Hematopoietic multipotent progenitor cell treated with erythropoietin and hydrocortisone succinate and interleukin-3 and kit ligand, for 6 days (in vitro differentiated cells): ENCODE measurements around the gene FAM180A.

Experiments used
- DNase-seq: peaks from one replicate; pipeline ENCODE4 v3.0.0-alpha.2; 2015

FAM180A gene

GRCh38 chr7:135771051-135771450 lies 22.4 kb upstream of the FAM180A start:
- no peak for DNase-seq

- no peak for DNase-seq
Measured at GRCh38 chr7:135770139-135770710, 21.6 kb upstream of the FAM180A start.

- no peak for DNase-seq
Measured at GRCh38 chr7:135769005-135769802, 20.6 kb upstream of the FAM180A start.

- DNase-seq: no peak
Measured at GRCh38 chr7:135768467-135768866, 19.9 kb upstream of the FAM180A start.

- no peak for DNase-seq
Measured at GRCh38 chr7:135768064-135768463, 19.5 kb upstream of the FAM180A start.

GRCh38 chr7:135763261-135763660 lies 14.6 kb upstream of the FAM180A start:
- no peak for DNase-seq

GRCh38 chr7:135761751-135762488 lies 13.3 kb upstream of the FAM180A start:
- DNase-seq: no peak

- DNase-seq: no peak
Measured at GRCh38 chr7:135759532-135759931, 10.9 kb upstream of the FAM180A start.

- DNase-seq: no peak
Measured at GRCh38 chr7:135758531-135758932, 9.9 kb upstream of the FAM180A start.

GRCh38 chr7:135757719-135758411 lies 9.3 kb upstream of the FAM180A start:
- no peak for DNase-seq

- DNase-seq: peak; percentile 27
Measured at GRCh38 chr7:135756191-135756590, 7.6 kb upstream of the FAM180A start.

- no peak for DNase-seq
Measured at GRCh38 chr7:135755351-135755753, 6.7 kb upstream of the FAM180A start.

- no peak for DNase-seq
Measured at GRCh38 chr7:135753616-135754413, 5.2 kb upstream of the FAM180A start.

- DNase-seq: no peak
Measured at GRCh38 chr7:135747366-135747765, 1.2 kb downstream of the FAM180A start.

- no peak for DNase-seq
Measured at GRCh38 chr7:135745703-135746312, 2.8 kb downstream of the FAM180A start.

- DNase-seq: no peak
Measured at GRCh38 chr7:135744938-135745702, 3.5 kb downstream of the FAM180A start.

GRCh38 chr7:135743907-135744731 lies 4.5 kb downstream of the FAM180A start:
- DNase-seq: no peak

GRCh38 chr7:135742371-135742770 lies 6.2 kb downstream of the FAM180A start:
- no peak for DNase-seq

- DNase-seq: no peak
Measured at GRCh38 chr7:135741905-135742304, 6.7 kb downstream of the FAM180A start.

GRCh38 chr7:135740889-135741288 lies 7.7 kb downstream of the FAM180A start:
- no peak for DNase-seq
